Measurements from ENCODE around the gene HTT.

The HTT gene

DNA sequence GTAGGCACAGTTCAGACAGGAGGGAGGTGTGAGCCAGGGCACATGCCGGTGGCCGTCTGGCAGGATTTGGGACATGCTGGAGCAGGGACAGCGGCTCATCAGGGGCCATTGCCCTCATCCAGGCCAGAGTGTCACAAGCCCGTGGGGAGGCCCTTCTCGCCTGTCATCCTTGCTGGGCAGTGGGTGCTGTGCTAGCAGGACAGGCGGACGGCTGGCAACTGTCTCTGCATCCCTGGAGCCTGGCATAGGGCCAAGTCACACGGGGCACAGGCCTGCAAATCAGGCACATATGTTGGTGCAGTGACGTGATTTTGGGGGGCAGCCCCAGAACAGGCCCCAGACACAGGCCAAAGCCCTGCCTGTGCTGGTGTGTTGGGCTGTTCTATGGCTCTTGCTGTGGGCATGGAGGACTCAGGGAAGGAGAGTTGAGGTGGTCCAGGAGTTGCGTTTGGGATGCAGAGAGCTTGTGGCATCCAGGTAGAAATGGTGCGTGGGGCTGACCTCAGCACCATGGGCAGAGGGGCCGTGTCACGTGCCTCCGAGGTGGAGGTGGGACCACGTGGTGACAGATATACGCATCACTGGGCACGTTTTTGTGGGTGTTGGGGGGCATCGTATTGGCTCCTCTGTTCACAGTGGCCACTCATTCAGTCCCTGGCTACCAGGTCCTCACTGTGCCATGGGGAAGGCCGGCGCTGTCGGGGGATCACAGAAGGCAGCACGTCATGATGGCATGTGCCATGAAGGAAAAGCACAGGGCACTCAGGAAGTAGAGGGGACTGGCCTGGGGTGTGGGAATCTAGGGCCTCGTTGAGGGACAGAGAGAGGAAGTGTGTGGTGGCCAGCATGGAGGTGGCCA lies 159.9 kb downstream of the HTT start:
- DNase-seq (ENCODE audit: low read depth in 2 of 2): no peak
- no peak overlapping the region for H3K4me3 ChIP-seq (replicated peaks in 1 of 2; ENCODE audit: low read depth in 2 of 2, low read length in 2 of 2)
- TF ChIP-seq, protein P1, sequence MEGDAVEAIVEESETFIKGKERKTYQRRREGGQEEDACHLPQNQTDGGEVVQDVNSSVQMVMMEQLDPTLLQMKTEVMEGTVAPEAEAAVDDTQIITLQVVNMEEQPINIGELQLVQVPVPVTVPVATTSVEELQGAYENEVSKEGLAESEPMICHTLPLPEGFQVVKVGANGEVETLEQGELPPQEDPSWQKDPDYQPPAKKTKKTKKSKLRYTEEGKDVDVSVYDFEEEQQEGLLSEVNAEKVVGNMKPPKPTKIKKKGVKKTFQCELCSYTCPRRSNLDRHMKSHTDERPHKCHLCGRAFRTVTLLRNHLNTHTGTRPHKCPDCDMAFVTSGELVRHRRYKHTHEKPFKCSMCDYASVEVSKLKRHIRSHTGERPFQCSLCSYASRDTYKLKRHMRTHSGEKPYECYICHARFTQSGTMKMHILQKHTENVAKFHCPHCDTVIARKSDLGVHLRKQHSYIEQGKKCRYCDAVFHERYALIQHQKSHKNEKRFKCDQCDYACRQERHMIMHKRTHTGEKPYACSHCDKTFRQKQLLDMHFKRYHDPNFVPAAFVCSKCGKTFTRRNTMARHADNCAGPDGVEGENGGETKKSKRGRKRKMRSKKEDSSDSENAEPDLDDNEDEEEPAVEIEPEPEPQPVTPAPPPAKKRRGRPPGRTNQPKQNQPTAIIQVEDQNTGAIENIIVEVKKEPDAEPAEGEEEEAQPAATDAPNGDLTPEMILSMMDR (IDR thresholded peaks at IDR 0.05; ENCODE audit: low read depth, low read length): no peak

DNA sequence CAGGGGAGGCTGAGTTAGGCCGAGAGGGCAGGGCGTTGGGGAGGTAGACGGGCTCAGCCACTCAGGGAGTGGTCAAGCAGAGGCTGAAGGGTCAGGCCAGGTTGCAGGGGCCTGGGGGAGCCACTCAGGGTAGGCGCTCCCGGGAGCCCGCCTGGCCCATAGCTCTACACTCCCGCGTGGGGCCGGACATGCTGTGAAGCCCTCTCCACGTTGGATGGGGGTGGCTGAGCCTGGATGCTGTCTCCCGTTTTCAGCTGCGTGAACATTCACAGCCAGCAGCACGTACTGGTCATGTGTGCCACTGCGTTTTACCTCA lies 160.5 kb downstream of the HTT start:
- no peak overlapping the region for H3K4me3 ChIP-seq (replicated peaks in 1 of 2; ENCODE audit: low read depth in 2 of 2, low read length in 2 of 2)
- TF ChIP-seq, protein P1 (IDR thresholded peaks at IDR 0.05; ENCODE audit: low read depth, low read length): no peak
- DNase-seq (ENCODE audit: low read depth in 2 of 2): no peak

DNA sequence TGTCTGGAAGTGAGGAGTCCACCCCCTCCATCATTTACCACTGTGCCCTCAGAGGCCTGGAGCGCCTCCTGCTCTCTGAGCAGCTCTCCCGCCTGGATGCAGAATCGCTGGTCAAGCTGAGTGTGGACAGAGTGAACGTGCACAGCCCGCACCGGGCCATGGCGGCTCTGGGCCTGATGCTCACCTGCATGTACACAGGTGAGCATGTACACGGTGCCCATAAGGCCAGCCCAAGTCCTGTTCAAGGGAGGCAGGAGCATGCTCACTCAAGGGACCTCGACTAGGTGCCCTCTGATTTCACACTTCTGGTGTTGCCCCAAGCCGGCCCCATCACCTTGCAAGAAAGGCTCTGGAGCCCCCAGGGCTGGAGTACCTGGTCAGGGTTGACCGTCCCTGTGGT lies 161.1 kb downstream of the HTT start:
- no peak for DNase-seq (ENCODE audit: low read depth in 2 of 2)
- TF ChIP-seq, protein P1 (IDR thresholded peaks at IDR 0.05; ENCODE audit: low read depth, low read length): no peak
- no peak overlapping the region for H3K4me3 ChIP-seq (replicated peaks in 1 of 2; ENCODE audit: low read depth in 2 of 2, low read length in 2 of 2)

DNA sequence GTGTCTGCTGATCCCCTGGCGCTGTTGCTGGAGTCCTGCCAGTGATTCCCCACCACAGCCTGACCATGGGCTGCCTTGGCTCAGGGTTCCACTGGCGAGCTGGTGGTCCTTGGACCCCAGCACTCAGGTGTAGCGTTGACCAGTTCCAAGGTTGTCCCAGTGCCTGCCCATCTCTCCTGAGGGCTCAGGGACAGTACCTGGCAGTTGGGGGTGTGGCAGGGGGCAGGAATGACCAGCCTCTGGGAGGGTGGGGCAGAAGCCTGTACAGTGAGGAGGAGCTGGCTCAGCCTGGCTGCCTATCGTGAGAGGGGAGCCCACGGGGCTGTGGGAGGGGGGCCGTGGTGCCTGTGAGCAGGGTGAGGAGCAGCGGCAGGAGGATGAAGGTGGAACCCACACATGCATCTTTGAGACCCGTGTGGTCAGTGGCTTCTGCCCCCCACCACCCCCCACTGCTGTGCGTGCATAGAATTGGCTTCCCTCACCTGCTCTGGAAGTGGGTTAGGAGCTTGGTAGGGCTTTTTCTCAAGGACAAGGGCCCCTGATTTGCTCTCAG lies 161.9 kb downstream of the HTT start:
- no peak for DNase-seq (ENCODE audit: low read depth in 2 of 2)
- TF ChIP-seq, protein P1 (IDR thresholded peaks at IDR 0.05; ENCODE audit: low read depth, low read length): no peak
- no peak overlapping the region for H3K4me3 ChIP-seq (replicated peaks in 1 of 2; ENCODE audit: low read depth in 2 of 2, low read length in 2 of 2)

DNA sequence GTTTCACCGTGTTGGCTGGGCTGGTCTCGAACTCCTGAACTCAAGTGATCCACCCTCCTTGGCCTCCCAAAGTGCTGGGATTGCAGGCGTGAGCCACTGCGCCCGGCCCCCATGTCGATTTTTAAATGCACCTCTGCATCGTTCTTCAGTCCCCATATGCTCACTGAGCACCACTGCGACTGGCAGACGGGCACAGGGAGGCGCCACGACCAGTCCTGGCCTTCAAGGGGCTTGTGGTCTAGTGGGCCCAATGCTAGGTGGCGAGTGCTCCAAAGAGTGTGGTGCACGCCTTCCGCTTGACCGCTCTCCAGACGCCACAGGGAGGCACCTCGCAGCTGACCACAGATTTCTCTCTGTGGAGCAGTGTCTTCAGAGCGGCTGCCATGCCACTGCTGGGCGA lies 162.8 kb downstream of the HTT start:
- DNase-seq (ENCODE audit: low read depth in 2 of 2): no peak
- no peak overlapping the region for H3K4me3 ChIP-seq (replicated peaks in 1 of 2; ENCODE audit: low read depth in 2 of 2, low read length in 2 of 2)

DNA sequence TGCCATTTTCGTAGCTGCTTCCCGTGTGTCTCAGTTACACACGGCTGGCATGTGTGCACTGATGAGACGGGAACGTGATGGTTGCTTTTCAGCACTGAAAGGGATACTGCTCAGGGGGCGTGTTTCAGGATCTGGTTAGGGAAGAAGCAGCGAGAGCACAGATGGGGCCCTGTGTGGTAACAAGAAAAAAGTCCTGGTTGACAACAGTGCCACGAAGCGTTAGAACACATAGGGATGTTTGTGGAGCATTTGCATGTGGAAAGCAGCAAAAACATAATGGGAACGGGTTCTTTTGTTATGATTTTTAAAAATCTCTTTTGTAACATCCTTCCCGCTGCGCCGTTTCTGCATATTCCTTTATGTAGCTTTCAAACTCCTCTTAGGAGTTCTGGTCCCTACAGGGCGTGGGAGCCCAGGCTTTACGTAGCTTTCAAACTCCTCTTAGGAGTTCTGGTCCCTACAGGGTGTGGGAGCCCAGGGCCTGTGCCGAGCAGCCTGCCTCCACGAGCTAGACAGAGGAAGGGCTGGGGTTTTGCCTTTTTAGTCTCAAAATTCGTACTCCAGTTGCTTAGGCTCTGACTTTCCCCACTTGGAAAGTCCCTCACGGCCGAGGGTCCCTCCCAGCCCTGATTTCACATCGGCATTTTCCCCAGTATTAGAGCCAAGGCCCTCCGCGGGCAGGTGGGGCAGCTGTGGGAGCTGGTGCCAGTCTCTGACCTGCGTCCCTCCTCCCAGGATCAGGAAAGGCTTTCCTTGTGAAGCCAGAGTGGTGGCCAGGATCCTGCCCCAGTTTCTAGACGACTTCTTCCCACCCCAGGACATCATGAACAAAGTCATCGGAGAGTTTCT lies 163.5 kb downstream of the HTT start:
- no peak overlapping the region for H3K4me3 ChIP-seq (replicated peaks in 1 of 2; ENCODE audit: low read depth in 2 of 2, low read length in 2 of 2)
- no peak for DNase-seq (ENCODE audit: low read depth in 2 of 2)
- TF ChIP-seq, protein P1 (IDR thresholded peaks at IDR 0.05; ENCODE audit: low read depth, low read length): no peak

More for the DNA sequence above, 162.8 kb downstream of the HTT start:
- TF ChIP-seq, protein P1 (IDR thresholded peaks at IDR 0.05; ENCODE audit: low read depth, low read length): no peak
